K562 (cell line): ENCODE data around the gene HRH4. TPM values are rescaled to one million over a fixed set of nuclear protein-coding genes. Genes with fewer than 3 reads are reported as not detected.

Experiments used
- CREB3 ChIP-seq: fragments of 450-650 bp; conservative IDR thresholded peaks from 2 replicates; pipeline ENCODE4 v1.6.1; 2016; ENCODE audit warnings: missing genetic modification characterization, low read depth, mild to moderate bottlenecking, missing compliant biosample characterization, moderate library complexity
- EWSR1 ChIP-seq: fragments of 450-650 bp; IDR thresholded peaks from 2 replicates; pipeline ENCODE4 v1.6.1; 2018; ENCODE audit warnings: borderline replicate concordance, mild to moderate bottlenecking, low read depth, moderate library complexity; ENCODE audit not compliant: partially characterized antibody
- KDM2B ChIP-seq: fragments of 250-450 bp; sonication (Bioruptor Pico); IDR thresholded peaks from 2 replicates; pipeline ENCODE4 v1.8.0; 2021; ENCODE audit warnings: mild to moderate bottlenecking, moderate library complexity
- NFIC ChIP-seq: fragments of 450-650 bp; IDR thresholded peaks from 2 replicates; pipeline ENCODE4 v1.6.1; 2017; ENCODE audit warnings: mild to moderate bottlenecking, inconsistent platforms
- PATZ1 ChIP-seq: fragments of 250-450 bp; sonication (Bioruptor Pico); IDR thresholded peaks from 2 replicates; pipeline ENCODE4 v1.5.0; 2020; ENCODE audit warnings: mild to moderate bottlenecking, borderline replicate concordance
- RNF219 ChIP-seq: fragments of 250-450 bp; sonication (Bioruptor Pico); IDR thresholded peaks from 2 replicates; pipeline ENCODE4 v1.5.0; 2022; ENCODE audit warnings: mild to moderate bottlenecking
- TAF15 ChIP-seq: fragments of 200-400 bp; formaldehyde crosslinking; IDR thresholded peaks from 2 replicates; pipeline ENCODE4 v1.6.1; 2017; ENCODE audit warnings: mild to moderate bottlenecking, low read depth, low read length, moderate library complexity
- ZBTB26 ChIP-seq: fragments of 450-650 bp; formaldehyde crosslinking; IDR thresholded peaks from 2 replicates; pipeline ENCODE4 v1.4.0; 2022; ENCODE audit warnings: missing genetic modification characterization
- polyA plus RNA-seq, 8 experiments: library from polyadenylated mRNA; depleted of rRNA in 4 of 8; stranded (reverse) in 5 of 8; unstranded in 3 of 8; fragments of >200 nt; fragmentation: Nextera tagmentation in 2 of 8; fragmentation: Illumina TruSeq in 1 of 8; extraction: Ambion mirVana in 2 of 8; extraction: Trizol in 1 of 8; gene quantifications; 2 replicates each; pipeline versions ENCODE4 v1.2.1 to v1.2.3, GENCODE V29; 2011 to 2014; ENCODE audit warnings: inconsistent platforms in 1 of 8, missing spikeins in 1 of 8
- total RNA-seq, 7 experiments: library from RNA; depleted of rRNA in 6 of 7; stranded (reverse); fragments of >200 nt in 6 of 7; fragmentation: Illumina TruSeq in 2 of 7; extraction: Trizol in 2 of 7; gene quantifications; 2 replicates each; pipeline versions ENCODE4 v1.2.1 to v1.2.3, GENCODE V29; 2011 to 2021; ENCODE audit warnings: low replicate concordance in 1 of 7

The HRH4 gene
- total and polyA plus RNA-seq, 9 of the 15 experiments (the other 6 are each of a cell fraction or from before 2014, with no cell fraction given): not detected

- TF ChIP-seq PATZ1 (no peak), NFIC (no peak), EWSR1 (no peak), KDM2B (no peak), CREB3 (tag) (no peak), ZBTB26 (CRISPR knock-in tag) (no peak), TAF15 (no peak), RNF219 (CRISPR knock-in tag) (no peak)
These were observed 27.8 kb upstream of the HRH4 start (continued) for GRCh38 chr18:24432618-24433017.
